Stromal cell of bone marrow (primary cell): ENCODE data around the gene WDFY4.

Experiments
- DNase-seq: peaks from one replicate; pipeline ENCODE4 v3.0.0-alpha.2; 2012; ENCODE audit warnings: low read depth

WDFY4 gene

GRCh38 chr10:48817141-48817540 is 132.5 kb downstream of the WDFY4 start:
- no peak for DNase-seq

DNA sequence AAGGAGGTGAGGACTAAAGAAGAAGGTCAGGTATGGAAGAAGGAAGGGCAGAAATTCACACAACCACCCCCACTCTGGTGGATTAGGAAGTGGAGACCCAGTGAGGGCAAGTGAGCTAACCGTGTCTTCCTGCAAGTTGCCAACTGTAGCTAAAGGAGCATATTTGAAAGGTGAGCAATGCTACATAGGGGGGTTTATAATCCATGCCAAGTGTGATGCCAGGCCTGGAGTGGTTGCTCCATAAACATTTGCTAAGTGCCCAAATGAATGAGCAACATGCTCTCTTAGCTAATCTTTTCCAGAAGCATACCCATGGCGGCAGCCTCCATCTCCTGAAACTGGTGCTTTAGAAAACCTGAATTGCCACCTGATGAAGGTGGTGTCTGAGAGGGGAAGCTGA is 133.4 kb downstream of the WDFY4 start:
- DNase-seq, result no peak

GRCh38 chr10:48818861-48819520 is 134.3 kb downstream of the WDFY4 start:
- no peak for DNase-seq

GRCh38 chr10:48819783-48820182 is 135.1 kb downstream of the WDFY4 start:
- DNase-seq, result no peak

DNA sequence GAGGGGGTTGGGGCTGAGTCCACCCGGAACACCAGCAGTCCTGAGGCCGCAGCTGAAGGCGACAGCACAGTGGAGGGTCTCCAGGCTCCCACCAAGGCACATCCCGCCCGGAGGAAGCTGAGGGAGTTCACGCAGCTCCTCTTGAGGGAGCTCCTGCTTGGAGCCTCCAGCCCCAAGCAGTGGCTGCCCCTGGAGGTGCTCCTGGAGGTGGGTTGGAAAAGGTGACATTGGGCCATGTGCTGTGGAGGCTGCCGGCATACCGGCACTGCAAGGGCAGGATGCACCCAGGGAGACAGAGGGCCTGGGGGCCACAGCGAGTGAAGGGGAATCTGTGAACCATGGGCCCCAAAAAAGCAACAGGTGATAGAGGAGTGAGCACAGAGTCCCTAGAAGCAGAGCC is 135.6 kb downstream of the WDFY4 start:
- no peak for DNase-seq

DNA sequence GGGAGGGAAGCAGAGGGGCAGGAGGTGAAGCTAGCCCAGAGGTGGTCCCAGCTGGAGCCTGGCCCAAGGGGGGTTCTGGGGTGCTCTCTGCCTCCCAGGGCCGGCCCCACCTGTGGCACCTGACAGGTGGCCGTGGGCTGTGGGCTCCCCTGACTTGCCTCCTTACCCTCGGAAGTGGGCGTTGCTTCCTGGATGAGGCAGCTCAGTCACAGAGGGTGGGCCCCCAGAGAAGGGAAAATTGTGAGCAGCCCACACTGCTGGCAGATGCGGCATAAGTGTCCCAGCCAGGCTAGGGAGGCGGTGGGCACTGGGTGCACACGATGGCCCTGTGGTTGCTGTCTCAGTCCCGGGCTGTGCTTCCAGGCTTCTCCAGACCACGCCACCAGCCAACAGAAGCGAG is 136.0 kb downstream of the WDFY4 start:
- DNase-seq, result no peak

DNA sequence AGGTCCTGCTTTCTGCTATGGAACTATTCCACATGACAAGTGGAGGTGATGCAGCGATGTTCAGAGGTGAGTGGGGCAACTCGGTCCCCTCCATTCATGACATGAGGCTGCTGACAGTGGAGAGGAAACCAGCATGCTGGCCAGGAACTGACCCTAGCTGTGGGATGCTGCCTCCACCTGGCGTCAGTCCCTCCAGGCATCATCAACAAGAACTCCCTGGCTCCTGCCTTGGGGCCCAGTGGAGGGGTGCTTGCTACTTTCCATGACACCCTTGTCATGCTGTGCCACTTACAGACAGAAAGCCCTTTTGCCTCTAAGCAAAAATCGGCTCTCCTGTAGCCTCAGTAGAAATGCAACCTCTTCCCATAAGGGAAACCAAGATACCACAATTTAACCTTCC is 136.4 kb downstream of the WDFY4 start:
- no peak for DNase-seq

- no peak for DNase-seq
Measured at GRCh38 chr10:48821692-48822091, 137.0 kb downstream of the WDFY4 start.

DNA sequence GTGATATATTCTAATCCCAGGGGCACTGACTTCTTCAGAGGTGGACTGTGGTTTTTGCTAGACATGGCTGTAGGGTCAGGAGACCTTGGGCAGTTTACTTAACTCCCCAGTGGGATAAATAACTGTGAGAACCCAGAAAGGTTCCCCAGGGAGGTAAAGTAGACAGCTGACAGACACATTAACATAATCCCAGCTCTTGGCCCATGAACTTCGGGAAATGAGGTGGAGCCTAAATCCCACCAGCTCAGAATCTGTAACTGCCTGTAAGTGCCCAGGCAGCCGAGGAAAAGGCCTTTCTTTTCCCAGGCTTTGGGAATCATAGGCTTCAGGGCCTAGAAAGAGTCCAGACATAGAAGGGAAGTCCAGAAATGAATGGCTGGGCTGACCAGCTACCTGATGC is 149.0 kb downstream of the WDFY4 start:
- DNase-seq, result no peak

DNA sequence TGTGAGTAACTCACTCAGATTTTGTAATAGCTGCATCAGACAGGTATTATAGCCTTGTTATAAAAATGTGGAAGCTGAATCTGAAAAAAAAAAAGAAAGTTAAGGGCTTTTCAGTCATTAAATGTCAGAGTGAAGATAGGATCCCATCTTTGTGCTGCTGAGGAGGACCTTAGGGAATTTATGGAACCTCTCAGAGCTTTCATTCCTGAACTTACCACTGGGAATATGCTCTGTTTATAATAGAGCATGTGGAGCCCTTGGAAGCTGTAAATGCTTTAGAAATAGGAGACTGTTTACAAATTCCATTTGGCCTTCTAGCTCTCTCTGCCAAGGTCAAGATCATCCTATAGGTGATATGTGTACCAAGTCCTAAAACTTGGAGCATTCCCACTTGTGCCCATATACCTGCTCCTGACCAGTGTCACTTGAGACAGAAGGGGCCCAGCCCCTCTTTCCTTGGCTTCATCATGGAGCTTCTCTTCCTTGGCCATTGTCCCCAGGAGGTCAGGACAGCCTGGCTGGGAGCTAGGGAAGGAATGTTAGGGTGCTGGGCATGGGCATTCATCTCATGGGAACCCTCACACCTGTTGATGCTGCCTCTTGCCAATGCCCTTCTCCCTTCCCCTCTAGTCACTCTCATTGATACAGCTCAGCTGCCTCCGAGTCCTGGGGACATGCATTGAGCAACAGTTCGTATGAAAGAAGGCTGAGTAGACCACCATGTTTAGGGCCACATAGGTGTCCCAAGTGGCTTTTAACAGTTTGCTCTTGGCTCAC is 149.7 kb downstream of the WDFY4 start:
- no peak for DNase-seq

- no peak for DNase-seq
Measured at GRCh38 chr10:48835781-48836180, 151.1 kb downstream of the WDFY4 start.

- no peak for DNase-seq
Measured at GRCh38 chr10:48836605-48837004, 151.9 kb downstream of the WDFY4 start.

GRCh38 chr10:48838834-48839233 is 154.2 kb downstream of the WDFY4 start:
- DNase-seq, result no peak

DNA sequence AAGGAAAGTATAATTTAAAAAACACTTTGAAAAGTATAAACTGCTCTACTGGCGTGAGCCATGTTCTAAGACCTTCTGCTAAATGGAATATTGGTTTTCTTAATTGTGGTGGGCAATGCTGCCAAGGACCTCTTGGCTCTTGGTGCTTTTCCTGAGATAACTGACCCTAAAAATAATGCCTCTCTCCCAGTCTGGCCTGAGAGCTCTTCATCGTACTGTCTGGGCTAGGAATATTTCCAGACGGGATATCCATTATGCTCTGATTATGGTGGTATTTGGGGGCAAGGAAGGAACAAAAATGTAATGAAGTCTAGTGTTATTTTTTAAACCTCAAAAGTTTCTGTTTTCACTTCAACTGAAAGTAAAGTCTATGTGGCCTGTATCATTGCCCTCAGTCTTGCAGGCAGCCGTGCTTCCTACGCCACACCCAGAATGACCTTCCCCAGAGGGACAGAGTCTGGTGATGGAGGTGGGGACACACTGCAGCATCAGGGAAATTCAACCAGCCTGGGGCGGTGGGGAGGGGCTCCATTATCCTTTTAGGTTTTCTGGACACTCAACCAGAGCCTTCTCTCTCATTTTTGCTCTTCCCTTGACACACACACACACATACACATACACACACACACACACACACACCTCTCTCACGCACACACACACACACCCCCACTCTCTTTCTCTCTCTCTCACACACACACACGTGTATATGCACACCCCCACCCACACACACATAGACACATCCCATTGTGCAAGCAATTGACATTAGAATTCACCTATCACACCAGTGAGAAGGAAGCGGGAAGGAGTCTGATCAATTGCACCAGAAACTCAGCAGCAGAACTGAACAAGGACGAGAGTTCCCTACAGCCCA is 155.4 kb downstream of the WDFY4 start:
- DNase-seq, result no peak

DNA sequence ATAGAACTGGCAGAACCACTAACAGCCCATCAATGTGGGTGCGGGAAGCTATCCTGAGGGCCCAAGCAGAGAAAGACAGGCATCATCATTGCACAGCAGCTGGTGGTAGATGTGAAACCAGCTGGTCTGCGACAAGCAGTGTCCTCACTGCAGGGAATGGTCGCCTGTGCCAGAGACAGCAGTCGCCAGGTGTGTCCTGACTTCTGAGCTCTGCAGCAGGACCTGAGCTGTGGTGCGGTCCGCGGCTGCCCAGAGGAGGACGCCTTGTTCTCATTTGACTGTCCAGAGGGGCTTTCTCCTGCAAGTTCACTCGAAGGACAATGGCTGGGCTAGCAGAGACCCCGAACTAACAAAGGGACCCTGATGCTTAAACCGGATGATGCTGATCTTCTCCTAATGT is 157.6 kb downstream of the WDFY4 start:
- DNase-seq, result no peak

GRCh38 chr10:48843198-48843597 is 158.5 kb downstream of the WDFY4 start:
- no peak for DNase-seq

- no peak for DNase-seq
Measured at GRCh38 chr10:48844616-48845015, 159.9 kb downstream of the WDFY4 start.

GRCh38 chr10:48845512-48845911 is 160.8 kb downstream of the WDFY4 start:
- no peak for DNase-seq

- no peak for DNase-seq
Measured at GRCh38 chr10:48847691-48848090, 163.0 kb downstream of the WDFY4 start.

DNA sequence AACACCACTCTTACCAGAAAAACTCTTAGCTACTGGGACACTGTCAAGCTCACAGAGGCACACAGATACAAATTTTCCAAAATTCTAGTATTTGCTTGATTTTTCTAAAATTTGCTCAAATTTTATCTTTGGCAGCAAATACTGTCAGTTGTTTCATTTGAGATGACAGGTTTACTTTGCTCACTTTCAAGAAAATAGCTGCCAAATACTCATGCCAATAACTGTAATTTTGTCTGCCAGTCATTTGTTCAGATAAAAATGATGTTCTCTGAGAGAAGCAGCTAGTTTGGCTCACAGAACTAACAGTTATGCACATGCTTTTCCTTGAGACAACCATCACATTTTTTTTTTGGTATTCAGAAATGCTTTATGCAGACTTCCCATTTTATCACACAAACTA is 172.2 kb downstream of the WDFY4 start:
- no peak for DNase-seq

DNA sequence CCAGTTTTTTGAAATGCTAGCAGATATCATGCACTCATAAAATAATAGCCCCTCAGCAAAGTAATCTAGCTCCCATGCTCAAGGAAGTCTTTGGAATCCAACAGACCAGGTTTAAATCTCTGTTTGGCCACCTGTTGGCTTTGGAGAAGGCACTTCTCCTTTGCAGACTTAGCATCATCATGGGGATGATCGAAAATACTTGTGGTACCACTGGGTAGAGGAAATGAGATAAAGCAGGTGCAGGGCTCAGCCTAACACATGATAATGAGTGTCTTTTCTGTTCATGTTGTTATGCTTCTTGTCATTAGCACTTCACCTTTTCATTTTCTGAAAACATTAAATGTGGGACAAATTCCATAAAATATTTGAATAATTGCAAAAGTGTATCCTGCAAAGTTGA is 187.6 kb downstream of the WDFY4 start:
- DNase-seq, result no peak

- no peak for DNase-seq
Measured at GRCh38 chr10:48878091-48878490, 193.4 kb downstream of the WDFY4 start.

DNA sequence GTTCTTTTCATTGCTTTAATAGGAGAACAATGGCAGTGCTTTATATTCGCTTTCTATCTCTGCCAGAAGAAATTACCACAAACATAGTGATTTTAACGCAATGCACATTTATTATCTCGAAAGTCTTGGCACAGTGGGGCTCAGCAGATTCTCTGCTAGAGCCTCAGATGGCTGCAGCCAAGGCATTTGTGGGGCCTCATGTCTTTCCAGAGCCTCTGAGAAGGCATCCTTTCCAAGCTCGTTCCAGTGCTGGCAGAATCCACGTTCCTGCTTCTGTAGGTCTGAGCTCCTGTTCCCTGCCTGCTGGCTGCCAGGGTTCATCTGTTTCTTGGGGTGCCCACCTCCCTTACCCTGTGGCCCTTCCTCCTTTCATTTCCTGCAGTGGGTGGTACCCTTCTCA is 194.8 kb downstream of the WDFY4 start:
- no peak for DNase-seq
